ENCODE results near the gene ZGPAT. TPM values are rescaled to one million over a fixed set of nuclear protein-coding genes. Genes with fewer than 3 reads are reported as not detected.
A peak's percentile ranks its signal among the peaks of the same experiment; 100 is the strongest.

Gene ZGPAT
- total RNA-seq, 1 donor from 2014 or later: 9.8 TPM

DNA sequence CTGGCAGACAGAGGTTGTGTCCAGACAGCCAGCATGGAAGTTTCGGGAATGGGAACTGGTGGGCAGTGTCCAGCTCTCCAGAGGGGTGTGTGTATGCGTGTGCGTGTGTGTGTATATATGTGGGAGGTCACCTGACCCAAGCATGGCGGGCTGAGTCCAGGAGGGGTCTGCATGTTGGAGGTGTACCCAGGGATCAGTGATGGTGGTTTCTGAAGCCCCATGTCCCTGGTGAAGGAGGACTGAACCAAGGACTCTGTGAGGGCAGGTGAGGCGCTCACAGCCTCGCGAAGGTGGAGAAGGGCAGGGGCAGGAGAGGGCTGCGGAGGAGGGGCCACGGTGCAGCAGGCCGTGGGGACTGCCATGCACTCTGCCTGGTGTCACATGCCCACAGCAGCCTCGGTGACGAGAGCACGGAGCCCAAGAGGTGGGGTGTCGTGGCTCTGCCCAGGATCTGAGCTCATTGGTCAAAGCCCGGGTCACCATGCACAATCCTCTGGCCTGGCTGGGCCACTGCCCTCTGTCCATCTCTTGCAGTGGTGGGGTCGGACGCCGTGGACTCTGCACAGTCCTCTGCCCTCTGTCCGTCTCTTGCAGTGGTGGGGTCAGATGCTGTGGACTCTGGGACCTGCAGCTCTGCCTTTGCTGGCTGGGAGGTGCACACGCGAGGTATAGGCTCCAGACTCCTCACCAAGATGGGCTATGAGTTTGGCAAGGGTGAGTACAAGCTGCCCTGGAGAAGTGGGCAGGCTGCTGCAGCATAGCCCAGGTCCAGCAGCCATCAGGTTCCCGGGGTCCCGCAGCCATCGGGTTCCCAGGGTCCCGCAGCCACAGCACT, 26.5 kb downstream of the ZGPAT start:
- no peak for DNase-seq

DNA sequence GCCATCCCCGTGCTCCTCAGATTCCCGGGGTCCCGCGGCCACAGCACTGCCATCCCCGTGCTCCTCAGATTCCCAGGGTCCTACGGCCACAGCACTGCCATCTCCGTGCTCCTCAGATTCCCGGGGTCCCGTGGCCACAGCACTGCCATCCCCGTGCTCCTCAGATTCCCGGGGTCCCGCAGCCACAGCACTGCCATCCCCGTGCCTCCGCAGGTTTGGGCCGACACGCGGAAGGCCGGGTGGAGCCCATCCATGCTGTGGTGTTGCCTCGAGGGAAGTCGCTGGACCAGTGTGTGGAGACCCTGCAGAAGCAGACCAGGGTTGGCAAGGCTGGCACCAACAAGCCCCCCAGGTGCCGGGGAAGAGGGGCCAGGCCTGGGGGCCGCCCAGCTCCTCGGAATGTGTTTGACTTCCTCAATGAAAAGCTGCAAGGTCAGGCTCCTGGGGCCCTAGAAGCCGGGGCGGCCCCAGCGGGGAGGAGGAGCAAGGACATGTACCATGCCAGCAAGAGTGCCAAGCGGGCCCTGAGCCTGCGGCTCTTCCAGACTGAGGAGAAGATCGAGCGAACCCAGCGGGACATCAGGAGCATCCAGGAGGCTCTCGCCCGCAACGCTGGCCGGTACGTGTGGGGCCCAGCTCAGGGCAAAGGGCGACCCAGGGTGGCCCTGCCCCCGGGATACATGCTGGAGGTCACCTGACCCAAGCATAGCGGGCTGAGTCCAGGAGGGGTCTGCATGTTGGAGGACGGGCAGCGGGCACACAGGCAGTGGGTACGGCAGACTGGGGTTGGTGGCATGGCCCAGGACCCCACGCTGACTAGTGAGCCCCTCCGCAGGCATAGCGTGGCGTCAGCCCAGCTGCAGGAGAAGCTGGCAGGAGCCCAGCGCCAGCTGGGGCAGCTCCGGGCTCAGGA, 27.4 kb downstream of the ZGPAT start:
- DNase-seq: no peak

DNA sequence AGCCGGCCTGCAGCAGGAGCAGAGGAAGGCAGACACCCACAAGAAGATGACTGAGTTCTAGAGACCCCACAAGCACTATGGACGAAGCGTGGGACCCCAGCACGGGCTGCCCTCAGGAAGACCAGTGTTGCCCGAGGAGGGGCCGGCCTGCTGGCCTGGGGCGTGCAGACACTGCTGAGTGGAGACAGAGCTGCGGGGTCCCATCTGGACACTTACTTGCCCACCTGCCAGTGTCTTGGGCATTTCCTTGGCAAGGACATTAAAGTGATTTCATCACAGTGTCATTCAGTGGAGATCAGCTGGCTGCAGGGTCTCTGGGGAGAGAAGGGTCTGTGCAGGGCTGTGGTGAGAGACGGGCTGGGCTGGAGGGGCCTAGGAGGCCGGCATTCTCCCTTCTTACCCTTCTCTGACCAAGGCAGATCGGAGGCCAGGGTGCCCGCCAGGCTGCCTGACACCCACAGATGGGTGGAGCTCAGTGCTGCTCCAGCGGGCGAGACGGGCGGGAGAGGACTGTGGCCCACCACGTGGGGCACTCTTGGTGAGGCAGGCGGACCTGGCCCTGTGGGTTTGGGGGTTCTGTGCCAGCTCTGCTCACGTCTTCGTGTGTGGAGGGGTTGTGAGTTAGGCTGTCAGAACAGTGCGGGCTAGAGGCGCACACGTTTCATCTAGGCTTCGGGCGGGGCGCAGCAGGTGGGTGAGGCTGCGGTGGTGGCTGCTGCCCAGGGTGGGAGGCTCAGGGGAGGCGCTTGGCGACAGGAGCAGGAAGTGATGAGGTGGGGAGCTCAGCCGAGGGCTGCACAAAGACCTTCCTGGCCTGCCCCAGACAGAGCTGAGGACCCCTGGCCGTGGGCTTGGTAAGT, 28.2 kb downstream of the ZGPAT start, which contains the start of gene LIME1:
TSS of gene LIME1 (plus strand) at position 806 of the 860 bp plus-strand sequence. CDS start 886 bp downstream, outside the sequence.
- no peak for DNase-seq

DNA sequence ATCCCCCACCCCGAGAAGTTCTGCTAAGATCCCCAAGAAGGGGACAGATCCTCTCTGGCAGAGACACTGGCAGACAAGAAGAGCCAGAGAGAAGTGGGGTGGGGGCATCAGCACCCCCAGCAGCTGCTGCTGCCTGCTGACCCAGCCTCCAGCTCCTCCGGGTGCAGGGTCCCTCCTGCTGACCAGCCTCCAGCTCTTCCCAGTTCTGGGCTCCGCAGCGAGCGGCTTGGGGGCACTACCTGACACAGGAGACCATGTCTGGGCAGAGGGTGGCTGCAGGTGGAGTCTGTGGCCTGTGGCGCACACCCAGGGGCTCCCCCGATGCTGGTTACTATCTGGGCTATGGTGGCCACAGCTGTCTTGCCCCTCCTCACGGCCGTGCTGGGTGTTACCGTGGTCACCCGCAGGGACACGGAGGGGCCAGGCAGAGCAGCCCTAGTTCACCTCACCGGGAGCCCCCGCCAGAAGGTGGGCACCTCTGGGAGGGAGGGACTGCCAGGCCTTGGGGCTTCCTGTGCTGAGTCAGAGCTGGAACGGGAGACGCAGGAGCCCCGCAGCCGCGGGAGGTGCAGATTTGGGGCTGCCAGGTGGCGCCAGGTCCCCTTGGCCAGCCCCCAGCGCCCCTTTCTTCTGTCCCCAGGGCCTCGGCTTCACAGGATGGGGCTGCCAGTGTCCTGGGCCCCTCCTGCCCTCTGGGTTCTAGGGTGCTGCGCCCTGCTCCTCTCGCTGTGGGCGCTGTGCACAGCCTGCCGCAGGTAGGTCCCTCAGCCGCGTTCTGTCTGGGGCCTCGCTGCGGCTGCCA, 29.3 kb downstream of the ZGPAT start:
- no peak for DNase-seq

DNA sequence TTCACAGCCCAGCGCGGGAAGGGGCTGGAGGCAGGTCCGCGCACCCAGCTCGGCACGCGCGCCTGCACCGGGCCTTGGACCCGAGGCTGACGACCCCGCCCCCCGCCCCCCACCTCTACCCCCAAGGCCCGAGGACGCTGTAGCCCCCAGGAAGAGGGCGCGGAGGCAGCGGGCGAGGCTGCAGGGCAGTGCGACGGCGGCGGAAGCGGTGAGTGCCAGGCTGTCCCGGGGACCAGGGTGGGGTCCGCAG, 29.8 kb downstream of the ZGPAT start:
- no peak for DNase-seq

DNA sequence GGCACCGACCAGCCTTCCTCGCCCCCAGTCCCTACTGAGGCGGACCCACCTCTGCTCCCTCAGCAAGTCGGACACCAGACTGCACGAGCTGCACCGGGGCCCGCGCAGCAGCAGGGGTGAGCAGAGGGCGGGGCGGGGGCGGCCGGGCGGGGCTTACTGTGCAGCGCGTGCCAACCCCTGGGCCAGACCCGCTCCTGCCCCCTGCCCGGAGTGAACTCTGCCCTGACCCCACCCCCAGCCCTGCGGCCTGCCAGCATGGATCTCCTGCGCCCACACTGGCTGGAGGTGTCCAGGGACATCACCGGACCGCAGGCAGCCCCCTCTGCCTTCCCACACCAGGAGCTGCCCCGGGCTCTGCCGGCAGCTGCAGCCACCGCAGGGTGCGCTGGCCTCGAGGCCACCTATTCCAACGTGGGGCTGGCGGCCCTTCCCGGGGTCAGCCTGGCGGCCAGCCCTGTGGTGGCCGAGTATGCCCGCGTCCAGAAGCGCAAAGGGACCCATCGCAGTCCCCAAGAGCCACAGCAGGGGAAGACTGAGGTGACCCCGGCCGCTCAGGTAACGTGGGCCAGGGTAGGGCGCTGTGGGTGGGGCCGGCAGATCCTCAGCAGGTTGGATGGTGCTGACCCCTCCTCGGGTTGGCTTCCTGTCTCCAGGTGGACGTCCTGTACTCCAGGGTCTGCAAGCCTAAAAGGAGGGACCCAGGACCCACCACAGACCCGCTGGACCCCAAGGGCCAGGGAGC, 30.3 kb downstream of the ZGPAT start:
- DNase-seq: no peak

DNA sequence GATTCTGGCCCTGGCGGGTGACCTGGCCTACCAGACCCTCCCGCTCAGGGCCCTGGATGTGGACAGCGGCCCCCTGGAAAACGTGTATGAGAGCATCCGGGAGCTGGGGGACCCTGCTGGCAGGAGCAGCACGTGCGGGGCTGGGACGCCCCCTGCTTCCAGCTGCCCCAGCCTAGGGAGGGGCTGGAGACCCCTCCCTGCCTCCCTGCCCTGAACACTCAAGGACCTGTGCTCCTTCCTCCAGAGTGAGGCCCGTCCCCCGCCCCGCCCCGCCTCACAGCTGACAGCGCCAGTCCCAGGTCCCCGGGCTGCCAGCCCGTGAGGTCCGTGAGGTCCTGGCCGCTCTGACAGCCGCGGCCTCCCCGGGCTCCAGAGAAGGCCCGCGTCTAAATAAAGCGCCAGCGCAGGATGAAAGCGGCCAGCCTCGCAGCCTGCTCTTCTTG, 30.9 kb downstream of the ZGPAT start:
- no peak for DNase-seq

DNA sequence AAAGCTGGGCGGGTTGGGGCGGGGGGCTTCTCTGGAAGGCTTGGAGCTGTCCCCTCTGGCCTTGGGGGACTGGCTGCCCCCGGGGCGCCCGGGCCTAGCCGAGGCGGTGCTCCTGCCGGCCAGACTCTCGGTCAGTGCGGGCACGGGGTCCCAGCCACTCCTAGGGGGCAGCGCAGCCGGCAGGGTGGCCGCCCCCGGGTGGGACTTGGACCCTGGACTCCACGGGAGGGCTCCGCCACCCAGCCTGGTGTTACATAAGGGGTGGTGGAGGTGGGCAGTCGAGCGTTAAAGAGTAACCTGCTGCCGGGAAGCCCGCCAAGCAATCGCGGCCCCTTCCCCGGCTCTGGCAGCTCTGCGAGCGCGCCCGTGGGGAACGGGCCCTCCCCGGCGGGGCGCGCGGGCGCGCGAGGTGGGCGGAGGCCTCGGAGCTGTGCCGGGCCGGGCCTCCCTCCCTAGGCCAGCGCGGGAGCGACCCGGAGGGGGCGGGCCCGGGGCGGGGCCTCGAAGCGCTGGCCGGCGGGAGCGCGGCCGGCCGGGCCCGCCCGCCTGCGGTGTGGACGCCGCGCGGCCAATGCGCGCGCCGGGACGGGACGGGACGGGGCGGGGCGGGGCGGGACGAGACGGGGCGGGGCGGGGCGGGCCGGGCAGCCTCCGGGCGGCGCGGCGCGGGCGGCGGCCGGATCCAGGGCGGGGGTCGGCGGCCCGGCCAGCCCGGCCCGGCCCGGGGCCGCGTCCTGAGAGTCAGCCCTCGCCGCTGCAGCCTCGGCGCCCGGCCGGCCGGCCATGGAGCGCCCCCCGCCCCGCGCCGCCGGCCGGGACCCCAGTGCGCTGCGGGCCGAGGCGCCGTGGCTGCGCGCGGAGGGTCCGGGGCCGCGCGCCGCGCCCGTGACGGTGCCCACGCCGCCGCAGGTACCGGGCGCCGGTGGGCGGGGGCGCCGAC, 31.6 kb downstream of the ZGPAT start, which contains the start of gene SLC2A4RG:
TSS of gene SLC2A4RG (plus strand) at position 647 of the 940 bp plus-strand sequence. CDS start at position 784, 137 bp downstream.
- peak; percentile 58 for DNase-seq

DNA sequence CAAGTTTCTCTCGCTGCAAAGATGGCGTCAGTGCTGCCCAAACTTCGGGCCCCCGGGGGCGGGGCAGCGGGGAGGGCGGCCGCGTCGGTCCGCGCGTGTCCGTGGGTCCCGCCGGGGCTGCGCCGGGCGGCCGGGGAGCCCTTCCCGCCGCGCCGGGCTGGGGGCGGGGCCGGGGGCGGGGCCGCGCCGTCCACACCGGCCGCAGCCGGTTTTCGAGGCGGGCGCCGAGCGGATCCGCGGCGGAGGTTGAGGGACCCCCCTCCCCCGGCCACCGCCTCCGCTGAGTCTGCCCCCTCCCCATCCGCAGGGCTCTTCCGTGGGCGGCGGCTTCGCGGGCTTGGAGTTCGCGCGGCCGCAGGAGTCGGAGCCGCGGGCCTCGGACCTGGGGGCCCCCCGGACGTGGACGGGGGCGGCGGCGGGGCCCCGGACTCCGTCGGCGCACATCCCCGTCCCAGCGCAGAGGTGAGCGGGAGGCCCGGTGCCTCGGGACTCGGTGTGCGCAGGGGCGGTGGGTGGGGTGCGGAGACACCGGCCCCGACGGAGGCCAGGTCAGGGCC, 32.3 kb downstream of the ZGPAT start:
- DNase-seq: no peak

DNA sequence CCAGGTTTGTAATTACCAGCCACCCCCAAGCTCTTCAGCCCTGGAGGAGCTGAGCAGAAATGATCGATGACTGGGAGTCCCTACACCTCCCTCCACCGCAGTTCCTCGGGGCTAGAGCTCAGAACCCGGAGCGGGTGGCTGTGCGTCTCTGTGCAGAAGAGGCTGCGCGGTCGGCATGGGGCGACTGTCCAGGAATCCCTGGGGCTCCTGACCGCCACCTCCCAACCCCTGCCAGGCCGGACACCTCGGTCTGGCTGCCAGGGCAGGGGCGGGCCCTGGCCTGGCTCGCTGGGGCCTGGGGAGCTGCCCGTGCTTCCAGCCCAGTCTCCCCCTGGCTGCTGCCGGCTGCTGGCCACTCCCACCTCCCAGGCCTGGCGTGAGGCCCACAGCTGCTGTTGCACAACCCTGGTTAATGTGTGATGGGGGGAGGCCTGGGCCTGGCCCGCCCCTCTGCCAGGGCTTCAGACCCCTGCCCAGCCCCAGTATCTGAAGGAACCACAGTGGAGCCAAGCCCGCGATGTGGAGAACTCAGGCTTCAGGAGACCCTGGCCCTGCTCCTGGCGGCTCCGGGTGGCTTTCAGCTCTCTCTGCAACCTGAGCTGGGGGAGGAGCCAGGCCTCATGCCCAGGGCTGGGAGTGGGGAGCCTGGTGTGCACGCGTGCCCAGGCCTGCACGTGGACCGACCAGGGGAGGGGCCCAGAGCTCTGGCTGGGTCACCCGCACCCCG, 33.0 kb downstream of the ZGPAT start:
- peak; percentile 88 for DNase-seq

DNA sequence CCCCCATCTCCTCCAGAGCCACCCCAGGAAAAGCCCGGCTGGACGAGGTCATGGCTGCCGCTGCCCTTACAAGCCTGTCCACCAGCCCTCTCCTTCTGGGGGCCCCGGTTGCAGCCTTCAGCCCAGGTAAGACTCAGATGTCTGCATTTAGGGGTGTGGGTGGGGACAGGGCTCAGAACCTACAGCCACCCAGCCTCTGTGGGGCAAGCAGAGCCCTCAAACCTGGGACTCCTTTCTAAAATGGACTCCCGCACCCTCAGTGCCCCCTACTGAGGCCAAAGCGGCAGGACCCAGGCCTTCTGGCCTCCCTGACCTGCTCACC, 33.5 kb downstream of the ZGPAT start:
- DNase-seq: no peak

DNA sequence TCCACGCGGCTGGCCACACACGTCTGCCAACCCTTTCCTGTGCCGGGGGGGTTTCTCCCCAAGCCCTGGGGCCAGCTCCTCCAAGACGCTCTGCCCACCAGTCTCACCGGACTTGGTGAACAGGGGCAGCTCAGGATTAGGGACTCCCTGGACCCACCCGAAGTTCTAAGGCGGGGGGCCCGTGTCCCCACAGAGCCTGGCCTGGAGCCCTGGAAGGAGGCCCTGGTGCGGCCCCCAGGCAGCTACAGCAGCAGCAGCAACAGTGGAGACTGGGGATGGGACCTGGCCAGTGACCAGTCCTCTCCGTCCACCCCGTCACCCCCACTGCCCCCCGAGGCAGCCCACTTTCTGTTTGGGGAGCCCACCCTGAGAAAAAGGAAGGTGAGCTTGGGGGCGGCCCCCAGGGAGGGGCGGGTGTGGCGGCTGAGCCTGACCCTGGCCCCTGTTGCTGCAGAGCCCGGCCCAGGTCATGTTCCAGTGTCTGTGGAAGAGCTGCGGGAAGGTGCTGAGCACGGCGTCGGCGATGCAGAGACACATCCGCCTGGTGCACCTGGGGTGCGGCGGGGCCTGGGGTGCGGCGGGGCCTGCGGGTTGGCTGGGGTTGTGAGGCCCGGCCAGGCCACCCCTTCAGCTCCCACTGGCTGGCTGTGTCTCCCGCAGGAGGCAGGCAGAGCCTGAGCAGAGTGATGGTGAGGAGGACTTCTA, 34.0 kb downstream of the ZGPAT start:
- DNase-seq: no peak

DNA sequence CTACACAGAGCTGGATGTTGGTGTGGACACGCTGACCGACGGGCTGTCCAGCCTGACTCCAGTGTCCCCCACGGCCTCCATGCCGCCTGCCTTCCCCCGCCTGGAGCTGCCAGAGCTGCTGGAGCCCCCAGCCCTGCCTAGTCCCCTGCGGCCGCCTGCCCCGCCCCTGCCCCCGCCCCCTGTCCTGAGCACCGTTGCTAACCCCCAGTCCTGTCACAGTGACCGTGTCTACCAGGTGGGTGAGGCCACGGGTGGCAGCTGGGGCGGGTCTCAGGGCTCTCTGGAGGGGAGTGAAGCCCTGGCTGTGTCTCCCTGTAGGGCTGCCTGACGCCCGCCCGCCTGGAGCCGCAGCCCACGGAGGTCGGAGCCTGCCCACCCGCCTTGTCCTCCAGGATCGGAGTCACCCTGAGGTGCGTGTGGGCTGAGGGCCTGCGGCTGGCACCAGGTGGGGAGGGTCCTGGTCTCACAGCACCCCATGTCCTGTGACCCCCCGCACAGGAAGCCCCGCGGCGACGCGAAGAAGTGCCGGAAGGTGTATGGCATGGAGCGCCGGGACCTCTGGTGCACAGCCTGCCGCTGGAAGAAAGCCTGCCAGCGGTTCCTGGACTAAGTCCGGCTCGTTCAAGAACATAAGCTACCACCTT, 34.7 kb downstream of the ZGPAT start:
- no peak for DNase-seq

DNA sequence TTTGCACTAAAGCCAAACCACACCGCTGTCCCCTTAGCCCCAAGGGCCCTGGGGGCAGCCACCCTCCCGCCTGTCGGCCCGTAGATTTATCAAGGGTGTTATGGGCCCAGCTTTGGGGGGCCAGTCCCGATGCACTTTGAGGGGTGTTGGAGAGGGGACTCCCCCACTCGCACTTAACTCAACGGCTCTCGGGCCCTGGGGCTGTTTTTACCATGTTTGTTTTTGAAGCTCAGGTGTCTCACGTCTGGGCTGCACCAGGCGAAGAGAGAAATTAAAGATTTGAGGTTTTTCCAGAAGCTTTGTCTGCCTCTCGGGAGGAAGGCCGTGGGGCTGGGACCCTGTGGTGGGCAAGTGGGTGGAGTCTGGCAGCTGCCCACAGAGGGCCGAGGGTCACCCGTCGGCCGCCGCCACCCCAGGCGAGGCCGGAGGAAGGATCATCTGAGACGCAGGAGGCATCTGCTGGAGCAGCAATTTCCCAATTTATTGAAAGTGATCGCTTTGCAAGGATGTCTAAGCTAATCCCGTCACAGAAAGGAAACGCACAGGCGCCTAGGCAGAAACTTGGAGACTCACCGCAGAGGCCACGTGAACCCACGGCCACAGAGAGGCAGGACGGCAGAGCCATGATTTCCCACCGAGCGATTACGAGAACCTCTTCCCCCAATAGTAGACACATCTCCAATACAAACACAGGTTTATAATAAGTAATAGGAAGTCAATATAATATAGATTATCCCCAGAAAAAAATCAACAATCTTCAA, 35.6 kb downstream of the ZGPAT start:
- no peak for DNase-seq

DNA sequence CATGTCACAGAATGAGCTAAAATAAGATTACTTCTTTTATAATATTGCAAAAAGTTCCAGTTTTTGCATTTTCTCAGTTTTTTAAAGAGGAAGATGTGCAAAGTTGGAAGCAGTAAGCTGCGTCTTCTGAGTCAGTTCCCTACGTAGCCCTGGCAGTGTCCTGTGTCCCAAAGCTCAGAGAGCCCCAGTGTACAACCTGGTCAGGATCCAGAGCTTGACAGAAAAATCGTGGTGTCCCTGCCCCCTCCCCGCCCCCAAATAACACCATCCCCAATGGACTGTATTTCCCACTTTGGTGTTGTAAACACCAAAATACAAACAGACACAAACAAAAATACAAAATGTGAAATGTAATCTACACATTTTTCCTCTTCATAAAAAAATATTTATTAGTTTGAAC, 36.3 kb downstream of the ZGPAT start:
- DNase-seq: no peak

DNA sequence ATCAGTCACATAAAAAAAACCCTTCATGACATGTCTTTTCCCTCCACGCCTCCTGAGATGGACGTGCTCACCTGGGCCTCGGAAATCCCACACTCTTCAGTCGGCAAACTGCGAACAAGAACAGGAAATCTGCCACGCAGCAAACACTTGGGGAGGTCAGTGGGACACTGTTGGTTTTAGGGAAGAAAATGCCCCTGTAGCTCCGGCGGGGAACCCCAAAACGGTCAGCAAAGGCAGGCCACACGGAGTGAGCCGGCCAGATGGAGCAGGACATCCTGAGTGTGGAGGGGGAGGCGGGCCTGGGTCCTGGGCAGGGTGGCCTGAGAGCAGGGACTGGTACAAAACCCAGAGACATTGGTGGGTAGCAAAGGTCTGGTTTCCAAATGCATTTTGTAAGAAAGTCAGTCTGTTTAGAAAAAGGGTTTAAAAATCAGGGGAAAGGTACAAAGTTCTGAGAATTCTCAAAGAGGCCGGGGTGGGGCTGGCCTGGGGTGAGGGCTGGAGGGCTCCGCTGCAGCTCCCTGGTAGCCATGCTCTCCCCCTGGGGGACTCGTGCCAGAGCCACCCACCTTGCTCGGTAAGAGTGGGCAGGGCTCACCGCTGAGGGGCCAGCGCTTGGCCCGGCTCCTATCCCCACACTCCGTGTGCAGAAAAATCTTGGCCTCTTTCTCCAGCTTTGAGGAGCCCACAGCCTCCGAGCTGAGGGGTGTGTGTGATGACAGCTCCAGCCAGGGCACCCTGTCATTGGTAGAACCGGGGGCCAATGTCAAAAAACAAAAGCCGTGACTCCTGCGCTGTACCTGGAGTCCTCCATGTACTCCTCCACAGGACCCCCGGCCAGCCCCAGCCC, 37.0 kb downstream of the ZGPAT start:
- DNase-seq: no peak
